Activated T-cell treated with anti-CD3 and anti-CD28 coated beads, Interleukin-2, amount 50 U/mL, for 4 hours (primary cell): ENCODE measurements around the gene SLC9A3. TPM values are rescaled to one million over a fixed set of nuclear protein-coding genes. Genes with fewer than 3 reads are reported as not detected.
"Not testable (repeated sequence)": the region's sequence is repeated elsewhere in the genome, so short reads cannot be mapped to it uniquely, and the experiment has no call there.

Experiments
- ATAC-seq, 2 donors: fragments of 200-7000 bp; cut with Tn5 transposase; one replicate each; pipeline ENCODE4 v1.10.0; 2021
- DNase-seq: peaks from one replicate; pipeline ENCODE4 v3.0.0-alpha.2; 2020
- H3K27me3 Mint-ChIP-seq: one replicate; pipeline ENCODE4 v1.8.0; 2021; ENCODE audit warnings: low read depth, mixed read lengths
- H3K36me3 Mint-ChIP-seq: one replicate; pipeline ENCODE4 v1.8.0; 2022; ENCODE audit warnings: mixed read lengths; ENCODE audit not compliant: insufficient read depth
- H3K4me1 Mint-ChIP-seq: one replicate; pipeline ENCODE4 v1.8.0; 2021; ENCODE audit warnings: low read depth, mixed read lengths
- H3K4me3 Mint-ChIP-seq: one replicate; pipeline ENCODE4 v1.8.0; 2021; ENCODE audit warnings: mild to moderate bottlenecking, moderate library complexity, mixed read lengths
- H3K9me3 Mint-ChIP-seq: one replicate; pipeline ENCODE4 v1.8.0; 2021; ENCODE audit warnings: mixed read lengths
- total RNA-seq, 3 donors: library from RNA; stranded (reverse); gene quantifications; one replicate each; pipeline ENCODE4 v1.2.1, GENCODE V29; 2021

The SLC9A3 gene
- total RNA-seq, 3 donors from 2014 or later, result 3.4 to 4.9 (median 3.5) TPM

- H3K4me1 Mint-ChIP-seq, result peaks cover 4% of the 10 kb centered on the region
- H3K9me3 Mint-ChIP-seq, result no peaks in the 10 kb centered on the region
- no peak overlapping the region for H3K4me3 Mint-ChIP-seq
- ATAC-seq (no peak), DNase-seq (no peak)
- peaks cover 1% of the 10 kb centered on the region for H3K27me3 Mint-ChIP-seq
- H3K36me3 Mint-ChIP-seq, result no peaks in the 10 kb centered on the region
Observed at GRCh38 chr5:490116-491106, 33.8 kb downstream of the SLC9A3 start.

DNA sequence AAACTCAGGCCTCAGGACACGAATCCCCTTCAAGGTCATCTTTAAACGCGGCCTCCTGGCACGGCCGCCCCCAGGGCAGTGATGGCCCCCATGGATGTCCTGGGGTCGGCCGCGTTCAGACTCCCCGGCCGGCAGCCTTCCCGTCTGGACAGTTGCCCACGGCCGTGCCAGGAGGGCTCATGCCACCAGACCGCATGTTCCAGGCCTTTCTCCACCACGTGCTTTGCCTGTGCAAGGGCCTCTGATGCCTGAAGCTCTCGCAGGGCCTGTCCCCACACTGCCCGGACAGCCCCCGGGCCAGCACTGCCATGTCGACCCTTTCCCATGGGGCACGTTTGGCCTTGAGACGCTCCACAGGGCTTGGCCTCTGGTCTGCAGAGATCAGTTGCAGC is 34.6 kb downstream of the SLC9A3 start:
- Mint-ChIP-seq H3K36me3 (no peaks in the 10 kb centered on the region), H3K9me3 (no peaks in the 10 kb centered on the region), H3K27me3 (peaks cover 1% of the 10 kb centered on the region), H3K4me3 (no peak overlapping the region), H3K4me1 (peaks cover 4% of the 10 kb centered on the region)
- ATAC-seq, result no peak
- DNase-seq, result no peak

DNA sequence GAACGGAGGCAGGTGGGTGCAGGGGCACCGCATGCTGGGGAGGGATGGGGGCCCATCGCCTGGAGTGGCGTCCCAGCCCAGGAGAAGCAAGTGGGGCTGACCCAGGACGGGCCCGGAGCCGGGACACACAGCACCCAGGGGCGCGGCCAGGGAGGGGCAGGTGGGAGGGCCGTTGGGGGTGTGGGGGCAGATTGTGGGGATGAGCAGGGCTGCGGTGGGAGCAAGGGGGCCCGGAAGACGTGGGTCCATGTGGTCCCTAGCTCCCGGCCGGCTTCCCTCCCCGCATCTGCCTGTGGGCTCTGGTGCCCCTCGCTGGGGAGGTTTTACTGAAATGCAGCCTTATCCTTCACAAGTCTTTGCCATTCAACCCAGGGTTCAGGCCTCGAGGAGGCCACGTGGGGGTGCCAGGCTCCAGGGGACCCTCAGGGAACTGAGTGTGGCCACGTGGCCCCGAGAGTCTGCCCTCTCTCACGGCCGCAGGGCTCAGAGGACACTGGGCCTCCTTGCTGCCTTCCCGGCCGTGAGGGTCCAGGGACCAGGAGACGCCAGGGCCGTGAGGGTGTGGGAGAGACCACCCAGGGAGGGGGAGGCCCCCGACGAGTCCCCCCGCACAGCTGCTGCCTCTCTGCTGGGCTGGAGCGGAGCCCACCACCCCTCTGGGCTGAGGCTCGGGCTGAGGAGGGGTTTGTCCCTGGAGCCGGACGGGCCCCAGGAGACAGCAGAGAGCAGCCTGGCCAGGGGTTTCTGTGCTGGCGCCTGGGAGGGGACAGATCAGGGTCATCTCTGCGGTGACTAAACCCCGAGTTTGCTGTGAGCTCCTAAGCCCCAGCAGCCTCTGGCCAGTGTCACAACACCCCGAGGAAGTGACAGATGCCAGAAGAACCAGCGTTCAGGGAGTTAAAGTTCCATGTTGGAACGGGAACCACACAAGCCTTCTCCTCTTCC is 35.2 kb downstream of the SLC9A3 start:
- Mint-ChIP-seq H3K4me1 (peaks cover 4% of the 10 kb centered on the region), H3K27me3 (peaks cover 1% of the 10 kb centered on the region), H3K36me3 (no peaks in the 10 kb centered on the region), H3K9me3 (no peaks in the 10 kb centered on the region), H3K4me3 (no peak overlapping the region)
- no peak for ATAC-seq
- no peak for DNase-seq

DNA sequence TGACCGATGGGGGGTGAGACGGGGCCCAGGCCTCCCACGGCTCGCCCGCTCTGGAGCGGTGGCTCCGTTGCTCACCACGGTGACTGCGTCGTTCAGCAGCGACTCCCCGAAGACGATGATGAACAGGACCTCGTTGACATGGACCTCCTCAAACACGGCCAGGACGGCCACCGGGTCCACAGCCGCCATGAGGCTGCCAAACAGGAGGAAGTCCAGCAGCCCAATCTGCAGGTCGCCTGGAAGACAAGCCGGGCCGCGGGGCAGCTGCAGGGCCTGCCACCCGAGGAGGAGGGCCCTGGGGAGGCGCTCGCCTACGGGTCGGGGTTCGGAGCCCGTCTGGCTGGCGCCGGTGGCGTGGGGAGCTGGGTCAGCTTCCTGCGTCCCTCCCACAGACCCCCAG is 36.0 kb downstream of the SLC9A3 start:
- DNase-seq (no peak), ATAC-seq (no peak)
- H3K27me3 Mint-ChIP-seq, result peaks cover 2% of the 10 kb centered on the region
- H3K4me3 Mint-ChIP-seq, result no peak overlapping the region
- peaks cover 4% of the 10 kb centered on the region for H3K4me1 Mint-ChIP-seq
- H3K9me3 Mint-ChIP-seq, result no peaks in the 10 kb centered on the region
- H3K36me3 Mint-ChIP-seq, result no peaks in the 10 kb centered on the region

DNA sequence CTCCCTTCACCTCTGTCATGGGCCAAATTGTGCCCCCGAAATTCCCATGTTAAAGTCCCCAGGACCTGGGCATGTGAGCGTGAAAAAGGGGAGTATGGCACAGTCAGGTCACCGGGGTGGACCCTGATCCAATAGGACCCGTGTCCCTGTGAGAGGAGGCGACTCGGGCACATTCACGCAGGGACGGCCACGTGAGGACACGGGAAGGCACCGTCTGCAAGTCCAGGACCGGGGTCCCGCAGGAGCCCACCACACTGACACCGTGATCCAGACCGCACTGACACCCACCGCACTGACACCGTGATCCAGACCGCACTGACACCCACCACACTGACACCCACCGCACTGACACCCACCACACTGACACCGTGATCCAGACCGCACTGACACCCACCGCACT is 37.7 kb downstream of the SLC9A3 start:
- DNase-seq, H3K36me3 Mint-ChIP-seq, ATAC-seq, H3K27me3 Mint-ChIP-seq, H3K9me3 Mint-ChIP-seq, H3K4me1 Mint-ChIP-seq, H3K4me3 Mint-ChIP-seq: not testable (repeated sequence)

GRCh38 chr5:485946-486491 is 38.2 kb downstream of the SLC9A3 start:
- ATAC-seq (peak in 1 of 2 donors; percentile 55), DNase-seq (no peak)

DNA sequence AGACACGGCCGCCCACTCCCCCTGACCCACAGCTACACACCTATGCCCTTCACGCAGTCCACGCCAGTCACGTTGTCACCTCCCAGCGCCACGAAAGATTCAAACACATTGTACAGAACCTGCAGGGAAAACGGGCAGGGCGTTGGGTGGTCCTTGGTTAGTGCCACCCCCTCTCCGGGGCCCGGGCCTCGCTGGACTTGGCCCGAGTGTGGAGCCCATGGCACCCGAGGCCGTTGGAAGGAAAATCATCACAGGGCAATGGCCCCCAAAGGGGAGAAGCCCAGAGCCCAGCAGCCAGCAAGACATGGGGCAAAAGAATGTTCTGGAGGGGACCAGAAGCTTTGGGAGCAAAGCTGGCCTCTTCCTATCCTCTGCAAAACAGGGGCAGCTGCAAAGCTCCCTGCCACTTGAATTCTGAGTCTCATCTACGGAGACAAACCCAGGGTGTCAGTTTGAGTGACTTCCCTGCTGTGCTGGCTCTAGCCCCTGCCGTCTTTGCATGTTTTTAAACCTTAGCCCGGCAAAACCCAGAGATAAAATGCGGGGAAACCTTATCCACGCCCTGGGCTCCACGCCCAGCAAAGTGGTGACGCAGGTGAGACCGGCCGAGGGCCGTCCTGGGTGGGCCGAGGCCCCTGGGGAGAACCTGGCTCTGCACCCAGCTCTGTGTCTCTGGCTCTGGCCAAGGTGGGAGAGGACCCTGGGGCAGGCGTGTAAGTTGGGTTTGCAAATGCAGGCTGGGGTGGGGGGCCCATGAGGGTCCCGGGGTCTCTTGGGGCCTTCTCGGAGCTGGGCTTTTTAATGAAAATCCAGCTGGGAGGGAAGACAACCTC is 38.9 kb downstream of the SLC9A3 start:
- H3K27me3 Mint-ChIP-seq, result peaks cover 8% of the 10 kb centered on the region
- no peak for DNase-seq
- H3K36me3 Mint-ChIP-seq, result no peaks in the 10 kb centered on the region
- no peak overlapping the region for H3K4me3 Mint-ChIP-seq
- no peak for ATAC-seq
- peaks cover 4% of the 10 kb centered on the region for H3K4me1 Mint-ChIP-seq
- no peaks in the 10 kb centered on the region for H3K9me3 Mint-ChIP-seq

More at GRCh38 chr5:485946-486491, 38.2 kb downstream of the SLC9A3 start:
- Mint-ChIP-seq H3K4me3 (no peak overlapping the region), H3K4me1 (peaks cover 4% of the 10 kb centered on the region), H3K27me3 (peaks cover 8% of the 10 kb centered on the region), H3K9me3 (no peaks in the 10 kb centered on the region), H3K36me3 (no peaks in the 10 kb centered on the region)

DNA sequence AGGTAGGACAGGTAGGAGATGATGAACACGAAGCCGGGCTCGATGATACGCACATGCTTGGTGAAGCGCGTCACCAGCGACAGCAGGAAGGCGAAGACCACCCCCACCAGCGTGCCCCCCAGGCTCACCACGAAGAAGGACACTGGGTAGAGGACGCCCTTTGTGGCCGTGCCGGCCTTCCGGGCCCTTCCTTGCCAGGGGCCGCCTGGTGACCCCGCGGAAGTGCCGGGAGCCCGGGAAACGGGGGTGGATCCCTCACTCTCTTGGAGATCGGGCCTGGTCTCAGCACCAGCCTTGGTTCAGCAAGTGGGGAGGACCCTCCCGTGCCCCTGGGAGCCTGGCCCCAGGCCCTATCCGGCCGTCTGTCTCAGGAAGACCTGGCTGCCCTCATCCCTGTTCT is 39.7 kb downstream of the SLC9A3 start:
- H3K4me1 Mint-ChIP-seq, result peaks cover 4% of the 10 kb centered on the region
- no peak overlapping the region for H3K4me3 Mint-ChIP-seq
- H3K27me3 Mint-ChIP-seq, result peaks cover 8% of the 10 kb centered on the region
- H3K9me3 Mint-ChIP-seq, result no peaks in the 10 kb centered on the region
- no peak for ATAC-seq
- no peak for DNase-seq
- H3K36me3 Mint-ChIP-seq, result no peaks in the 10 kb centered on the region

- Mint-ChIP-seq H3K4me1 (peaks cover 4% of the 10 kb centered on the region), H3K36me3 (no peaks in the 10 kb centered on the region), H3K4me3 (no peak overlapping the region), H3K9me3 (no peaks in the 10 kb centered on the region), H3K27me3 (peaks cover 10% of the 10 kb centered on the region)
- peak in 1 of 2 donors; percentile 5 for ATAC-seq
- DNase-seq, result no peak
Observed at GRCh38 chr5:483434-484140, 40.7 kb downstream of the SLC9A3 start.

DNA sequence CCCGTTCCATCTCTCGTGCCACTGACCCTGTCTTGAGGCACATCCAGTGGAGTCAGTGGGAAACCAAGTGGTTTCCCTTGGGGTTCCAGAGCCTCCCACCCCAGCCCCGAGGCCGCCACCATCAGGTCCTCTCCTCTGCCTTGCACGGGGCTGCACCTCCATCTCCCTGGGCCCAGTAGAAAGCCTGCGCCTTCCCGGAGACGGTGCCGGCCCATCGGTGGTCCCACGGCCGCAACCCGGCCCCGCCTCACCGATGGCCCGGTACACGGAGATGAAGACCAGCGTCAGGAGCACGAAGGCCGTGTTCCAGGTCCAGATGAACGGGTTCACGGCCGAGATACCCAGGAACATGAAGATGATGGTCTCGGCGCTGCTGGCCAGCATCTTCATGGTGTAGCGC is 41.2 kb downstream of the SLC9A3 start:
- H3K27me3 Mint-ChIP-seq, result peaks cover 10% of the 10 kb centered on the region
- ATAC-seq (no peak), DNase-seq (no peak)
- no peaks in the 10 kb centered on the region for H3K9me3 Mint-ChIP-seq
- H3K36me3 Mint-ChIP-seq, result no peaks in the 10 kb centered on the region
- H3K4me3 Mint-ChIP-seq, result no peak overlapping the region
- peaks cover 4% of the 10 kb centered on the region for H3K4me1 Mint-ChIP-seq

DNA sequence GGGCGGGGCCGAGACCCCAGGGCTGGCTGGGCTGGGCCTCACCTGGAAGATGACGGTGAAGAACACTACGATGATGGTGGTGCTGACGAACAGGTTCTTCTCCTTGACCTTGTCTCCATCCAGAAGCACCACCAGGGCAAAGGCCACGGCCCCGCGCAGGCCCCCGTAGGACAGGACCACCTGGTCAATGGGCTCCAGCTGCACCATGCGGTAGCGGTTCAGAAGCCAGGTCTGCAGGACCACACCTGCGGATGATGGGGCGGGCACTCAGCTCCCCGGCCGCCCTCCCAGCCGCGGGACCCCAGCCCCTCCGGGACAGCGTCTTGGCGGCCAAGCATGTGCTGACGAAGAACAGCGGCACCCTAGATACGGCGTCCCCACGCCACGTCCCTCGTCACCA is 41.7 kb downstream of the SLC9A3 start:
- Mint-ChIP-seq H3K4me3 (no peak overlapping the region), H3K27me3 (peaks cover 13% of the 10 kb centered on the region), H3K9me3 (no peaks in the 10 kb centered on the region), H3K4me1 (peaks cover 4% of the 10 kb centered on the region), H3K36me3 (no peaks in the 10 kb centered on the region)
- ATAC-seq, result no peak
- no peak for DNase-seq

GRCh38 chr5:482021-482420 is 42.2 kb downstream of the SLC9A3 start:
- no peaks in the 10 kb centered on the region for H3K9me3 Mint-ChIP-seq
- DNase-seq (no peak), ATAC-seq (no peak)
- peaks cover 14% of the 10 kb centered on the region for H3K27me3 Mint-ChIP-seq
- peaks cover 4% of the 10 kb centered on the region for H3K4me1 Mint-ChIP-seq
- no peak overlapping the region for H3K4me3 Mint-ChIP-seq
- H3K36me3 Mint-ChIP-seq, result no peaks in the 10 kb centered on the region

GRCh38 chr5:481347-481746 is 42.9 kb downstream of the SLC9A3 start:
- Mint-ChIP-seq H3K36me3 (no peaks in the 10 kb centered on the region), H3K4me1 (peaks cover 2% of the 10 kb centered on the region), H3K4me3 (no peak overlapping the region), H3K9me3 (no peaks in the 10 kb centered on the region), H3K27me3 (peaks cover 14% of the 10 kb centered on the region)
- ATAC-seq (no peak), DNase-seq (no peak)
